Measurements from ENCODE around the gene UNC93B1. TPM values are rescaled to one million over a fixed set of nuclear protein-coding genes. Genes with fewer than 3 reads are reported as not detected.
"Not testable (repeated sequence)": the region's sequence is repeated elsewhere in the genome, so short reads cannot be mapped to it uniquely, and the experiment has no call there.

The UNC93B1 gene
- total and polyA plus RNA-seq, 11 donors, result 5.0 to 34.2 (median 6.9) TPM

- H3K36me3 ChIP-seq; intact Hi-C loops (cut with DNase I); H3K9me3 ChIP-seq; H3K4me3 ChIP-seq; DNase-seq; H3K4me1 ChIP-seq; H3K27ac ChIP-seq; ATAC-seq: not testable (repeated sequence)
- H3K27me3 ChIP-seq, result peaks cover 0 to 12% (median 0%) of the 10 kb centered on the region in 9 donors
- 82 to 91% (median 87%) methylated on average over 3 to 6 of the region's 7 CpGs for WGBS, 4 donors
Observed at GRCh38 chr11:67947785-67948184, 56.1 kb downstream of the UNC93B1 start.

DNA sequence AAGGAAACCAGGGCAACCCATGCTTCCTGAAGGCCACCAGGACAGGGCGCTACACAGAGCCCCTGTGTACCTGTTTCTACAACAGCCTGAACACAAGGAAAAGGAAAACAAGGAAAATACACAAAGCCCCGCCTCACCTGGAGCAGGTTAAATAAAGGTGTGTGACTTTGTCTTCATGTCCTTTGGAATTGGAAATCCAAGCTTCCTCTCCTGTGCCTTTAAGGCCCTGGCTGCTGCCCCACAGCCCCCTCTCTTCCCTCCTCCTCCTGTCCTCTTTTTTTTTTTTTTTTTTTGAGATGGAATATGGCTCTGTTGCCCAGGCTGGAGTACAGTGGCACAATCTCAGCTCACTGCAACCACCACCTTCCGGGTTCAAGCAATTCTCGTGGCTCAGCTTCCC, 57.5 kb downstream of the UNC93B1 start:
- H3K9me3 ChIP-seq; H3K27ac ChIP-seq; H3K4me3 ChIP-seq; ATAC-seq; H3K4me1 ChIP-seq; H3K36me3 ChIP-seq; intact Hi-C loops (cut with DNase I); DNase-seq: not testable (repeated sequence)
- 74 to 94% (median 89%) methylated on average over 4 of the region's 4 CpGs for WGBS, 4 donors
- H3K27me3 ChIP-seq, result peaks cover 0 to 12% (median 0%) of the 10 kb centered on the region in 9 donors

DNA sequence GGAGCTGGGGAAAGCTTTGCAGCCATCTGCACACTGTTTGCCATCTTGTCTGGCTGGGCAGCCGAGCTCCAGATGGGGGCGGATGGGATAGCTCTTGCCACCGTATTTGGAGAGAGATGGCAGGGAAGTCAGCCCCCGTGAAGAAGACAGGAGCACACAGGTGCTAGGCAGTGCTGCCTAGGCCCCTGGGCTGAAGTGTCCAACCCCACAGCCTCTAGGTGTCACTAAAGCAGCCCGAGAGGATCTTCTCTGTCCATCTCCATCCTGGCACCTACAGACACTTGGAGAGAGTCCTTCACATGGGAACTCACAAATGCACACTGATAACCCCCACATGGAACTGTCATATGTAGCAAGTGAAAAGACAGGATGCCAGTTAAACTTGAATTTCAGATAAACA, 60.5 kb downstream of the UNC93B1 start:
- 20 to 78% (median 41%) methylated on average over 1 to 4 of the region's 5 CpGs for WGBS, 4 donors
- DNase-seq; H3K4me1 ChIP-seq; H3K4me3 ChIP-seq; intact Hi-C loops (cut with DNase I); H3K27ac ChIP-seq; ATAC-seq; H3K36me3 ChIP-seq; H3K27me3 ChIP-seq; H3K9me3 ChIP-seq: not testable (repeated sequence)

Small RNA genes lying within 50 kb of the gene (microRNA-seq; reads per million reads assigned to microRNA genes)
- gene MIR4691 (0 to 0.13 (median 0) reads per million in 4 donors), gene MIR6753 (0 to 0.21 (median 0) reads per million in 4 donors), gene MIR7113 (1.8 to 3.9 (median 3.1) reads per million in 4 donors)

Other genes starting within 250 kb of the UNC93B1 start
- 10 to 100 TPM in 2 of 9 donors, 1 to 10 TPM in 7; 2.3 to 25.4 (median 6.1) TPM for gene ALDH3B1, start 6.2 kb upstream of the UNC93B1 start, total RNA-seq
- 1 to 10 TPM; 2.7 to 3.3 TPM for gene ALDH3B1, start 6.2 kb upstream of the UNC93B1 start, polyA plus RNA-seq
- 100 to 1,000 TPM; 262 to 948 (median 365) TPM for gene NDUFS8, start 26.6 kb upstream of the UNC93B1 start, total RNA-seq
- 100 to 1,000 TPM; 310 to 870 TPM for gene NDUFS8, start 26.6 kb upstream of the UNC93B1 start, polyA plus RNA-seq
- 10 to 100 TPM; 10.2 to 88.7 (median 20.3) TPM for gene TCIRG1, start 34.9 kb upstream of the UNC93B1 start, total RNA-seq
- gene TCIRG1, start 34.9 kb upstream of the UNC93B1 start, polyA plus RNA-seq, result 10 to 100 TPM; 25.5 to 36.9 TPM
- gene CHKA, start 117.3 kb upstream of the UNC93B1 start, total RNA-seq, result 10 to 100 TPM in 3 of 9 donors, 1 to 10 TPM in 6; 6.1 to 15.0 (median 8.2) TPM
- gene CHKA, start 117.3 kb upstream of the UNC93B1 start, polyA plus RNA-seq, result 10 to 100 TPM; 15.9 to 22.9 TPM
- 10 to 100 TPM; 21.5 to 37.0 (median 27.1) TPM for gene KMT5B, start 209.2 kb upstream of the UNC93B1 start, total RNA-seq
- gene KMT5B, start 209.2 kb upstream of the UNC93B1 start, polyA plus RNA-seq, result 10 to 100 TPM; 15.5 to 15.8 TPM